Heart left ventricle (tissue), 16 donors: ENCODE results near the gene PTPRK. TPM values are rescaled to one million over a fixed set of nuclear protein-coding genes. Genes with fewer than 3 reads are reported as not detected.

Source experiments
- ATAC-seq, 4 donors: fragments of 200-7000 bp; cut with Tn5 transposase; one replicate each; pipeline ENCODE4 v1.9.1; 2020 to 2022; ENCODE audit warnings: moderate library complexity in 4 of 4, mild to moderate bottlenecking in 3 of 4, moderate number of reproducible peaks in 1 of 4
- DNase-seq, 5 donors: peaks; one replicate each; pipeline ENCODE4 v3.0.0-alpha.2; 2020
- H3K27ac ChIP-seq, 12 donors: fragments of 200-600 bp; sonication (generic) in 4 of 12; one replicate each; pipeline versions ENCODE4 v1.5.0 to v1.8.0; 2016 to 2022; ENCODE audit warnings: mild to moderate bottlenecking in 2 of 12
- H3K27me3 ChIP-seq, 9 donors: fragments of 200-600 bp; sonication (generic) in 2 of 9; one replicate each; pipeline versions ENCODE4 v1.5.1 to v1.8.0; 2016 to 2022; ENCODE audit warnings: mild to moderate bottlenecking in 3 of 9
- H3K36me3 ChIP-seq, 9 donors: fragments of 200-600 bp; sonication (generic) in 2 of 9; one replicate each; pipeline versions ENCODE4 v1.5.0 to v1.8.0; 2018 to 2022; ENCODE audit warnings: mild to moderate bottlenecking in 2 of 9
- H3K4me1 ChIP-seq, 12 donors: fragments of 200-600 bp; sonication (generic) in 4 of 12; one replicate each; pipeline versions ENCODE4 v1.5.0 to v1.8.0; 2016 to 2022; ENCODE audit warnings: mild to moderate bottlenecking in 3 of 12
- H3K4me3 ChIP-seq, 12 donors: fragments of 200-600 bp; sonication (generic) in 4 of 12; one replicate each; pipeline versions ENCODE4 v1.5.0 to v1.8.0; 2017 to 2022; ENCODE audit warnings: mild to moderate bottlenecking in 9 of 12, moderate library complexity in 4 of 12
- H3K9me3 ChIP-seq, 12 donors: fragments of 200-600 bp; sonication (generic) in 4 of 12; one replicate each; pipeline versions ENCODE4 v1.5.0 to v1.8.0; 2016 to 2022; ENCODE audit warnings: mild to moderate bottlenecking in 1 of 12
- POLR2A ChIP-seq, 2 donors: fragments of 450-650 bp; IDR thresholded peaks; one replicate each; pipeline ENCODE4 v1.6.1; 2017; ENCODE audit warnings: antibody characterized with exemption in 2 of 2, mild to moderate bottlenecking in 2 of 2, moderate library complexity in 2 of 2
- WGBS, 4 donors: extraction: QIAGEN DNeasy Blood & Tissue Kit in 2 of 4; methylation state at CpG; one replicate each; pipeline versions ENCODE4 v1.1.5 to v1.1.7; 2013 to 2018; 5-methylcytosine and 5-hydroxymethylcytosine counted together
- intact Hi-C, 10 donors: fragments of 100-400 bp; cut with DNase I; formaldehyde crosslinking; loops; one replicate each; pipeline versions ENCODE4 v1.11.1 to v1.14.2; 2022
- polyA plus RNA-seq, 2 donors: library from polyadenylated mRNA; stranded (reverse); fragments of 200-250 nt; gene quantifications; one replicate each; pipeline ENCODE4 v1.2.3, GENCODE V29; 2013
- total RNA-seq, 9 donors: library from RNA; depleted of rRNA in 2 of 9; stranded (reverse); fragments of >200 nt in 2 of 9; fragmentation: NEBNext Ultra II Directional in 3 of 9; extraction: Animal tissue kit (Norgen Biotek cat#: 25700) in 3 of 9; gene quantifications; one replicate each; pipeline versions ENCODE4 v1.1.0 to v1.2.4, GENCODE V29; 2016 to 2023
- TF ChIP-seq, protein P1 (sequence below), 12 donors: fragments of 200-600 bp; sonication (generic) in 4 of 12; IDR thresholded peaks; one replicate each; pipeline versions ENCODE4 v1.5.0 to v1.8.0; 2018 to 2022; ENCODE audit warnings: antibody characterized with exemption in 12 of 12, mild to moderate bottlenecking in 5 of 12
- donor health status: ischemic (EF 13 %, LVEDD 7.1; RV severe dilation, severe dysfunction).
- donor health status: healthy with polysubstance abuse.
- donor health status: DM: no; HTN: yes; CAD: no.
- donor health status: DM: no; HTN: no; CAD: no.
- donor health status: ischemic (EF 25% LVEDD 6.9; RV normal size, moderate dysfunction).
- donor health status: ischemic (EF 25% LVEDD 5.7; RV mildly dilated, moderate dysfunction).
- donor health status: healthy.
- donor health status: DM: yes; HTN: yes; CAD: no.
- donor health status: ischemic (EF 35%, LVEDD 5.7; RV mildly dilated, moderate dysfunction).
- donor health status: nonischemic (EF 11% LVEDD 7.7; RV severe dilation, severe dysfunction).
- donor health status: DM: yes; HTN: yes; CAD: no.
- donor health status: PGD.
- donor health status: ischemic (EF 29% LVEDD 5.4; RV normal size, mild dysfunction).
- donor health status: nonischemic (EF 23%, LVEDD 6.1; RV moderate dilation, normal function).

The PTPRK gene
- total and polyA plus RNA-seq, 11 donors: 5.4 to 50.8 (median 38.5) TPM

DNA sequence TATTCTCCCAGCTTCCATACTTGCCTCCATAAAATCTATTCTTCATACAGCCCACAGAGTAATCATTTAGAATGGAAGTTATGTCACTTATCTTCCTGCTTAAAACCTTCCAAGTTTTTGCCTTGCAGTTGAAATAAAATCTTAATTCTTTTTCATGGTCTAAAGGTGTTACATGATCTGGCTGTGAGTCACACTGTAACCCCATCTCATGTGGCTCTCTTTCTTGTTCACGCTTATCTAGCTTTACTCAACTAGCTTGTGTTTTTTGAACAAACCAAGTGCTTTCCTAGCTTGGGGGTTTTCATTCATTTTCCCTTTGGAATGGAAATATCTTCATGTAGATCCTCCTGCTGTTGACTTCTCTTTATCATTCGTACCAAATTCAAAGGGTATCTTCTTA, 596.0 kb downstream of the PTPRK start:
- ATAC-seq: no peak
- no peak for DNase-seq
- Histone ChIP-seq H3K27me3 (no peaks in the 10 kb centered on the region), H3K4me1 (no peaks in the 10 kb centered on the region), H3K27ac (no peak overlapping the region), H3K36me3 (no peaks in the 10 kb centered on the region), H3K9me3 (peaks cover 0 to 30% (median 0%) of the 10 kb centered on the region in 12 donors), H3K4me3 (no peak overlapping the region)
- intact Hi-C loops: no loop called here
- TF ChIP-seq, protein P1, sequence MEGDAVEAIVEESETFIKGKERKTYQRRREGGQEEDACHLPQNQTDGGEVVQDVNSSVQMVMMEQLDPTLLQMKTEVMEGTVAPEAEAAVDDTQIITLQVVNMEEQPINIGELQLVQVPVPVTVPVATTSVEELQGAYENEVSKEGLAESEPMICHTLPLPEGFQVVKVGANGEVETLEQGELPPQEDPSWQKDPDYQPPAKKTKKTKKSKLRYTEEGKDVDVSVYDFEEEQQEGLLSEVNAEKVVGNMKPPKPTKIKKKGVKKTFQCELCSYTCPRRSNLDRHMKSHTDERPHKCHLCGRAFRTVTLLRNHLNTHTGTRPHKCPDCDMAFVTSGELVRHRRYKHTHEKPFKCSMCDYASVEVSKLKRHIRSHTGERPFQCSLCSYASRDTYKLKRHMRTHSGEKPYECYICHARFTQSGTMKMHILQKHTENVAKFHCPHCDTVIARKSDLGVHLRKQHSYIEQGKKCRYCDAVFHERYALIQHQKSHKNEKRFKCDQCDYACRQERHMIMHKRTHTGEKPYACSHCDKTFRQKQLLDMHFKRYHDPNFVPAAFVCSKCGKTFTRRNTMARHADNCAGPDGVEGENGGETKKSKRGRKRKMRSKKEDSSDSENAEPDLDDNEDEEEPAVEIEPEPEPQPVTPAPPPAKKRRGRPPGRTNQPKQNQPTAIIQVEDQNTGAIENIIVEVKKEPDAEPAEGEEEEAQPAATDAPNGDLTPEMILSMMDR (IDR thresholded peaks at IDR 0.05): no peak
- no peak for TF ChIP-seq POLR2A (IDR thresholded peaks at IDR 0.05)
- WGBS, 4 donors: 74 to 87% (median 81%) methylated on average over 2 of the region's 2 CpGs

DNA sequence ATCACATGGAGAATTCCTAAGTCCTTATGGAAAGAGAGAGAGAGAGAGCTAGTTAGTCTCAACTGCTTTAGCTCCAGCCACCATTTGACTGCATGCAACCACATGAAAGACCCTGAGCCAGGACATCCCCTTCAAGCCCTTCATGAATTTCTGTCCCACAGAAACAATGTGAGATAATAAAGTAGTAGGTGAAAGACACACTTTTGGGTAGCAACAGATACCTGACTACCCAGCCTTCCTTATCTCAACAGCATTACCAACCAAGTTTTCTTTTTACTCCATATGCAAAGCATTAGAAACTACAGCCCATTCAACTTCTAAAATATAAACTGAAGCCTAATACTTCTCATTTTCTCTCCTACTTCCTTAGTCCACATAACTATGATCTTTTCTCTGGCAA, 596.4 kb downstream of the PTPRK start:
- Histone ChIP-seq H3K9me3 (peaks cover 0 to 30% (median 0%) of the 10 kb centered on the region in 12 donors), H3K4me3 (no peak overlapping the region), H3K4me1 (no peaks in the 10 kb centered on the region), H3K27ac (no peak overlapping the region), H3K27me3 (no peaks in the 10 kb centered on the region), H3K36me3 (no peaks in the 10 kb centered on the region)
- intact Hi-C loops: no loop called here
- TF ChIP-seq POLR2A (IDR thresholded peaks at IDR 0.05): no peak
- TF ChIP-seq, protein P1 (IDR thresholded peaks at IDR 0.05): no peak
- no peak for ATAC-seq
- DNase-seq: no peak

DNA sequence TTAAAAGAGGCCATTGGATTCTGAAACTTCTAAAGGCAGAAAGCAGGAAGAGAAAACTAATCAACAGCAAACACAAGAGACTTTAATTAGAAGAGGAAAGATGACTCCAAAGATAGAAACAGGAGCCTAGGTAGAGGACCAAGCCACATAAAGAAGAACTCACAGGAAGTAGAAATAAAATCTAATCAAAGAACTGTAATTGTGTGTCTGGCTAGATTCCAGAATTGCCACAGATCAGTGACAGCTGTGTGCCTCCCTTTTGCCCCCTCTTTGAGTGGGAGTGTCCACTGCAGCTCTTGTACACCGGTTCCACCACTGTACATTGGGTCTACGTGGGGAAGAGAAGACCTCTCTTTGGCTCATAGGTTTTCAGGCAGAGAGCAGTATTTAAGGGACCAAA, 597.3 kb downstream of the PTPRK start:
- DNase-seq: no peak
- no peak for ATAC-seq
- Histone ChIP-seq H3K4me1 (no peaks in the 10 kb centered on the region), H3K4me3 (no peak overlapping the region), H3K27ac (no peak overlapping the region), H3K36me3 (no peaks in the 10 kb centered on the region), H3K27me3 (no peaks in the 10 kb centered on the region), H3K9me3 (peaks cover 0 to 30% (median 0%) of the 10 kb centered on the region in 12 donors)
- 66 to 81% (median 78%) methylated on average over 2 of the region's 2 CpGs for WGBS, 4 donors
- TF ChIP-seq, protein P1 (IDR thresholded peaks at IDR 0.05): no peak
- TF ChIP-seq POLR2A (IDR thresholded peaks at IDR 0.05): no peak
- intact Hi-C loops: no loop called here

DNA sequence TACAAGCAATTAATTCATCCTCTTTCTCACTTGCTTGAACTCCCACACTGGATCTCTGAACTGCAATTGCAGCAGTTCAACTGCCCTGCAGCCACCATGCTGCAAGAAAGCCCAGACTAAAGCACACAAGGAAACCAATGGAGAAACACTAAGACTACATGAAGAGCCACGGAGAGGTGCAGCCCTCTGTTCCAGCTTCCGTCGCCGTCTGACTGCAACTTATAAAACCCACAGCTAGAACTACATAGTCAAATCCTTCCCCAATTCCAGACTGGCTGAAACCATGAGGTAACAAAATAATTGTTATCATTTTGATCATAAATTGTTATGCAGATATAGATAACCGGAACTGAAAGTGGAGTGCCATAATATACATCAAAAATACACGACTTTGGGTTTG, 598.4 kb downstream of the PTPRK start:
- Histone ChIP-seq H3K36me3 (no peaks in the 10 kb centered on the region), H3K27ac (no peak overlapping the region), H3K4me3 (no peak overlapping the region), H3K27me3 (no peaks in the 10 kb centered on the region), H3K9me3 (peaks cover 0 to 22% (median 0%) of the 10 kb centered on the region in 12 donors), H3K4me1 (no peaks in the 10 kb centered on the region)
- no peak for TF ChIP-seq POLR2A (IDR thresholded peaks at IDR 0.05)
- TF ChIP-seq, protein P1 (IDR thresholded peaks at IDR 0.05): no peak
- ATAC-seq (no peak), DNase-seq (no peak)
- WGBS, 4 donors: 89 to 93% (median 91%) methylated on average over 6 of the region's 6 CpGs
- intact Hi-C loops: no loop called here
